Right lung (tissue), 5 donors: ENCODE data around the gene RAB4B. TPM values are rescaled to one million over a fixed set of nuclear protein-coding genes. Genes with fewer than 3 reads are reported as not detected.
"Not testable (repeated sequence)": the region's sequence is repeated elsewhere in the genome, so short reads cannot be mapped to it uniquely, and the experiment has no call there.

ENCODE experiments used
- DNase-seq, 2 donors: peaks; one replicate each; pipeline ENCODE4 v3.0.0-alpha.2; 2013
- polyA plus RNA-seq, 5 donors: library from polyadenylated mRNA; unstranded; fragments of 120-200 nt; gene quantifications; one replicate each; pipeline versions ENCODE4 v1.2.1 to v1.2.3, GENCODE V29; 2013; ENCODE audit warnings: inconsistent platforms in 1 of 5, low replicate concordance in 1 of 5; ENCODE audit not compliant: insufficient read length in 5 of 5, insufficient read depth in 1 of 5

RAB4B gene
- polyA plus RNA-seq, 5 donors, result 10.0 to 16.7 (median 11.5) TPM

DNA sequence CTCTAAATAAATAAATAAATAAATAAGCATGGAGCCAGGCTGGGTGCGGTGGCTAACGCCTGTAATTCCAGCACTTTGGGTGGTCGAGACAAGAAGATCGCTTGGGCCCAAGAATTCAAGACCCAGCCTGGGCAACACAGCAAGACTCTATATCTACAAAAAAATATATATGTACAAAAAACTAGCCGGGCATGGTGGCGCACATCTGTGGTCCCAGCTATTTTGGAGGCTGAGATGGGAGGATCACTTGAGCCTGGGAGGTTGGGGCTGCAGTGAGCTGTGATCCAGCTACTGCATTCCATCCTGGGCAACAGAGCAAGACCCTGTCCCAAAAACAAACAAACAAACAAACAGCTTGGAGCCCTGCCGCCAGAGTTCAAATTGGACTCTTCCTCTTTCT, 30.5 kb upstream of the RAB4B start:
- no peak for DNase-seq

DNA sequence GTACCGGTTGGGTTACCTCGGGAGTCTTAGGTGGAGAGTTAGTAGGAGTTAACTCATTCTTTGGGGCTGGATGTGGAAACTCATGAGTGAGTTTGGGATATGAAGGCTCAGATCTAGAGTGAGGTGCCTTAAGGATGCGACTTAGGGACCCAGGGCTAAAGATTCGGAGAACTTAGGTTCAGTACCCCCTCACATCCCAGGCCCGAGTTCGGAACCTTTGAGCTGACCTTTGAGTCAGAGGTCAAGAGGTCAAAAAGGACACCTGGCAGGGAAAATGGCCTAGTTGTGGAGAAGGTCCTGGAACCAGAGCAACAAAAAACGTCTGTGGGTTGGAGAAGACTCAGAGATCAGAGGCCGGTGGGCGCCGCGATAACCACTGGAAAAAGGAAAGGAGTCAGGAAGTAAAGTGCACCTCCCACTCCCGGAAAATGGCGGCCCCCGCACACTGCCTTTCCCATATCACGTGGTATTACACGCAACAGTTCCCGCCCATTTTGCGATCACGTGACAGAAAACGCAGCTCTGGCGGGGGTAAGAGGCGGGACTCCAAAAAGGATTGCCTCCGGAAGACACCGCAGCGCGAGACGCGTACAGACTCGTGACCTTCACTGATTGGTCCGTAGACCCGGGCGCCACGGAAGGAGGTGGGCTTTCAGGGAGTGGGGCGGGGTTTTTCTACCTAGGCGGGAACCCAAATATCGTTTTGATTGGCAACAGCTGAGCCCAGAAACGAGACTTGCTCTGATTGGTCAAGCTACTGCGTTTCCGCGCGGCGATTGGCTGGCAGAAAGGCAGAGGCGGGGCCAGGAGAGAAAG, 27.8 kb upstream of the RAB4B start, which contains the start of gene ACTMAP:
Gene ACTMAP (minus strand): TSS at position 420 of the 816 bp plus-strand sequence. CDS start 674 bp downstream, outside the sequence.
- DNase-seq, result peak; percentile 100

DNA sequence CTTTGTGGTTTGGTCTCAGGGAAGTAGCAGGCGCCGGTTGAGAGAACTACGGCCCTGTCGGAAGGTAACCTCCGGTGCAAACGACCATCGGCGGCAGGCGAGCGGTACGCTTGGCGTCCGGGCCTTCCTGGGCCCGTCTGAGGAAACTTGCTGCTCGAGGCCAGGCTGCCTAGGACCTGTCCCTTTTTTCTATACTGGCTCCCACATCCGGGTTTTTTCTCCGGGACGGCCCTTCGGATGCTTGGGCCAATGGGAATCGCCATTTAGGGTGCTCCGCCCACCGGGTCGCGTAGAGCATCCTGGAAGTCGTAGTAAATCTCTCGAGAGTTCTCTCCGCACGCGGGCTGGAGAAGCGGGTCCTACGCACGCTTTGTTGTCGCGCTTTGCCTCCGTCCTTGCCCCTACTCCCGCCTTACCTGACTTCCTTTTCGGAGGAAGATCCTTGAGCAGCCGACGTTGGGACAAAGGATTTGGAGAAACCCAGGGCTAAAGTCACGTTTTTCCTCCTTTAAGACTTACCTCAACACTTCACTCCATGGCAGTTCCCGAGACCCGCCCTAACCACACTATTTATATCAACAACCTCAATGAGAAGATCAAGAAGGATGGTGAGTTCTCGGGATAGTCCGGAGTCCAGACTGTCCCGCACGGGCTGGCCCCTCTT, 27.0 kb upstream of the RAB4B start, which contains the start of gene SNRPA:
Gene SNRPA (plus strand): TSS at position 330 of the 664 bp plus-strand sequence. CDS start 206 bp downstream, at position 536.
- peak; percentile 99 for DNase-seq

DNA sequence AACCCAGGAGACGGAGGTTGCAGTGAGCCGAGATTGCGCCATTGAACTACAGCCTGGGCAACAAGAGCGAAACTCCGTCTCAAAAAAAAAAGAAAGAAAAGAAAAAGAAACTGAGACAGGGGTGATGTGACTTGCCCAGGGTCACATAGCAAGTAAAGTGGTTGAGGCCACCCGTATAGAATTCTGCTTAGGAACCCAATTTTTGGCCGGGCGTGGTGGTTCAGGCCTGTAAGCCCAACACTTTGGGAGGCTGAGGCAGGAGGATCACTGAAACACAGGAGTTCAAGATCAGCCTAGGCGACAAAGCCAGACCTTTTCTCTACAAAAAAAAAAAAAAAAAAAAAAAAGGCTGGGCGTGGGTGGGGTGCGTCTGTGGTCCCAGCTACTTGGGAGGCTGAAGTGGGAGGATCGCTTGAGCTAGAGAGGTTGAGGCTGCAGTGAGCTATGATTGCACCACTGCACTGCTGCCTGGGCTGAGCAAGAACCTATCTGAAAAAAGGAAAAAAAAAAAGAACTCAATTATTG, 25.7 kb upstream of the RAB4B start:
- DNase-seq, result no peak

DNA sequence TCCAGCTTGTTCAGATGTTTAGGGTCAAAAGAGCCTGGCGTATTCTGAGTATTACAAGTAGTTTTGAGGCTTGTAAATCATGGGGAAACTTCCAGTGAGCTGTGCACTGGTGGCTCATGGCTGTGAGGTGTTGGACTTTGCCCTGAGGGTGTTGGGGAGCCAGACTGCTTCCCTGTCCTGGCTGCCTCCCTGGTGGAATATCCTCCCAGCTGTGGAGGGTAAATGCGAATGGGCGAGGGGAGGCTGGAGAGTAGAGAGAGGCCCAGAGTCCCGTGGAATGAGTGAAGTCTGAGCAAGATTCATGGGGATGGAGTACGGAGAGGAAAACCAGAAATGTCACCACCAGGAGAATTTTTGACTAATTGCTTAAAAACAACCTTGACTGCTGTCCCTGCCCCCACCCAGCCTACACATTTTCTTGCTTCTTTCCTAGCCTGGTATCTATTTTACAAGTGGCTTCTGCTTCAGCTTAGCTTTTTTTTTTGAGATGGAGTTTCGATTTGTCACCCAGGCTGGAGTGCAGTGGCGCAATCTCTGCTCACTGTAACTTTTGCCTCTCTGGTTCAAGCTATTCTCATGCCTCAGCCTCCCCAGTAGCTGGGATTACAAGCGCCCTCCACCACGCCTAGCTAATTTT, 23.3 kb upstream of the RAB4B start:
- DNase-seq, result no peak

DNA sequence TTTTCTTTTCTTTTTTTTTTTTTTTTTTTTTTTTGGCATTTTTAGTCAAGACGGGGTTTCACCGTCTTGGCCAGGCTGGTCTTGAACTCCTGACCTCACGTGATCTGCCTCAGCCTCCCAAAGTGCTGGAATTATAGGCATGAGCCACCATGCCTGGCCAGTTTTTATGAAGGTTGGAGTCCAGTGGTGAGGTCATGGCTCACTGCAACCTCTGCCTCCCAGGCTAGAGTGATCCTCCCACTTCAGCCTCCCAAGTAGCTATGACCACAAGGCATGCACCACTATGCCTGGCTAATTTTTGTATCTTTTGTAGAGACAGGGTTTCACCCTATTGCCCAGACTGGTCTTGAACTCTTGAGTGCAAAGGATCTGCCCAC, 22.8 kb upstream of the RAB4B start:
- DNase-seq, result no peak

DNA sequence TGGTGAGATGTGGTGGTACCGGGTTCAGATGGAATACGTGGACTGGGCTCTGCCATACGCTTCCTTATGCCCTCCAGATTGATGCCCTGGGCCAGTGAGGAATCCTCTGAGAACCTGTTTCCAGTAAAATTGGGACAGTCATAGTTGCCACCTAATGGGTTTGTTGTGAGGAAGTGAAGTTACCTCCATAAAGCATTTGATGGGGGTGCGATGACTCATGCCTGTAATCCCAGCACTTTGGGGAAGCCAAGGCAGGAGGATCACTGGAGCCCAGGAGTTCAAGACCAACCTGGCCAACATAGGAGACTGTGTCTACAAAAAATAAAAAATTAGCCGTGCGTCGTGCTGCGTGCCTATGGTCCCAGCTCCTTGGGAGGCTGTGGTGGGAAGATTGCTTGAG, 22.3 kb upstream of the RAB4B start:
- no peak for DNase-seq

DNA sequence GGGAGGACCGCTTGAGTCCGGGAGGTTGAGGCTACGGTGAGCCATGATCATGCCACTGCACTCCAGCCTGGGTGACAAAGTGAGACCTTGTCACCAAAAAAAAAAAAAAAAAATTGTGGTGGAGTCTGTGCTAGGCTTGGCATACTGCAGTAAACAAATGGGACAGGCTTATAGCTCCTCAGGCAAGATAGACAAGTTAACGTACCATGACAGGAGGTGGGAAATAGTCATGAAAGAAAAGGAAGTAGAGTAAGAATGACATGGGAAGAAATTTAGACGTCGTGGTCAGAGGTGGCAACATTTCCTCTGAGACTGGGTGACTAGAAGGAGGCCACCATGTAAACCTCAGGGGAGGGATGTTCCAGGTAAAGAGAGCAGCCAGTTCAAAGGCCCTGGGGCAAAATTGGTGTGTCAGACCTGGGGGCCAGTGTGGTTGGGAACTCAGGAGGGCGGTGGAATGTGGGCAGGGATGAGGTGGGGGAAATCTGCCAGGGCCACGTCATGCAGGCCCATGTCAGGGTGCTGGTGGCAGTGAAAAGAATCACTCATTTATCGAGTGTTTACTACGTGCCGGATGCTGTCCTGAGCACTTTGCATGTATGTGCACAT, 21.4 kb upstream of the RAB4B start:
- no peak for DNase-seq

DNA sequence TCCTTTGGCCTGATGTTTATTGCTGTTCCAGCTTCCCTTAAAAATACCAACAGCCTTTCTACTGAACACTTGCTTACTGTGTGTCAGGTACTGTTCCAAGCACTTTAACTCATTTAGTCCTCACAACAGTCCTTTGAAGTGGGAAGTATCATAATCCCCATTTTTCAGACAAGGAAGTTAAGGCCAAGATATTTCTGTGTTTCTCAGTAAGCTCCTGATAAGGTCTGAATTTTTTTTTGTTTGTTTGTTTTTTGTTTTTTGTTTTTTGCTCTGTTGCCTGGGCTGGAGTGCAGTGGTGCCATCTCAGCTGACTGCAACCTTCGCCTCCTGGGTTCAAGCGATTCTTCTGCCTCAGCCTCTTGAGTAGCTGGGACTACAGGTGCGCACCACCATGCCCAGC, 19.6 kb upstream of the RAB4B start:
- no peak for DNase-seq

DNA sequence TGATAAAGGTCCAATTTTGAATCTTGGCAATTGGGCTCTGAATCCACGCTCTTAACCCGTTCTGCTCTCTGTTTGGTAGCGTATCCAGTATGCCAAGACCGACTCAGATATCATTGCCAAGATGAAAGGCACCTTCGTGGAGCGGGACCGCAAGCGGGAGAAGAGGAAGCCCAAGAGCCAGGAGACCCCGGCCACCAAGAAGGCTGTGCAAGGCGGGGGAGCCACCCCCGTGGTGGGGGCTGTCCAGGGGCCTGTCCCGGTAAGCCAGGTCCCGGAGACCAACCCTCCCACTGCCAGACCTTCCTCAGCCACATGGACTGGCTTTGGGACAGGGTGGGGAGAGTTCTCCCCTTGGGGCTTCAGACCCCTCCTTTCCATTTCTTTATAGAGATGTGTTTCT, 18.7 kb upstream of the RAB4B start:
- no peak for DNase-seq

DNA sequence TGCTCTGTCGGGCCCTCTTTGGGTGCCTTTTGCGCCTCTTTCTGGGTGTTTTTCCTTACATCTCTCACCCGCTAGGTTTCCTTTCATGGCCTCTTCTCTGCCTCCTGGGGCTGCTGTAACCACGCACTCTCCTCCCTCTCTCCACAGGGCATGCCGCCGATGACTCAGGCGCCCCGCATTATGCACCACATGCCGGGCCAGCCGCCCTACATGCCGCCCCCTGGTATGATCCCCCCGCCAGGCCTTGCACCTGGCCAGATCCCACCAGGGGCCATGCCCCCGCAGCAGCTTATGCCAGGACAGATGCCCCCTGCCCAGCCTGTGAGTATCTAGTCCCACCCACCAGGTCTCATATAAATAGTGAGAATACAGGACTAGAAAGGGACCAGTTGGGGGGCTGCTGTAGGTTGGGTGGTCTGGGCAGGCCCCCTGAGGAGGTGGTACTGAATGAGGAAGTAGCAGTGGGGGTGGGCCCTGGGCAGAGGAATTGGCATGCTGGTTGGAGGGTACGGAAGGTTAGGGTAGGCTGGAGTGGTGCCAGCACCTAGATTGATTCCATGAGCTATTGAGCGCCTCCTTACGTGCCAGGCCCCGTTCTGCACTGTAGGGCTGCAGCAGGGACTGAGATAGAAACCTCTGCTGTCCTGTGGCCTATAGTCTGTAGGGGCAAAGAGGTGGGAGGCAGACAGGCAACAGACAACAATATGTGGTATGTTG, 15.1 kb upstream of the RAB4B start:
- no peak for DNase-seq

DNA sequence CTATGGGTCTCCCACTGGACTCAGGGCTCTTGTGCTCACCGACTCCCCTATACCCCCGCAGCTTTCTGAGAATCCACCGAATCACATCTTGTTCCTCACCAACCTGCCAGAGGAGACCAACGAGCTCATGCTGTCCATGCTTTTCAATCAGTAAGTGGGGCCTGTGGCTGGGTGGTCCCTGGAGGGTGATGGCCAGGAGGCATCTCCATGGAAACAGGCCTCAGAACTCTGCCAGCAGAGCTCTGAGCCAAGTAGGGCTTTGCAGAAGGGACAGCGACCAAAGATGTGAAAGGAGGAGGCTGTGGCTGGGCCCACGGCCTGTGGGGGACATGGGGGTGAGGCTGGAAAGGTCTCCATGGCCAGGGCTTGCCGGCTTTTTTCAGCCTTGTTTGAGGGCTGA, 14.5 kb upstream of the RAB4B start:
- DNase-seq, result no peak

DNA sequence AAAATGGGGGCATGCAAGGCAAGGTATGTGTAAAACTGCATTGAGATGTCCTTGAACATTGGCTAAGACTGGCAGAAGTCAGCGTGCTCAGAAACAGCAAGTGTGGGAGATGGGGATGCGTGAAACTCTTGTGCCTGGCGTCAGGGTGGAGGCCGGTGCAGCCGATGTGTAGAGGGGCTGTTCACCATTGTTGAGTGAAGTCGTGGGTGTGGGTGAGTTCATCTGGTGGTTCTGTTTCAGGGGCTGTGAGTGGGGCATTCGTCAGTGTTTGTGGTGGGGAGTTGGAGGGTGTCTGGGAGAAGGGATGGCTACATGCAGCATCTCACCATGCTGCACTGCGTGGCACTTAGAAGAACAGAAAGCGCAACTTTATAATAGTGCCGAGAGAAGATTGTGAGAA, 14.1 kb upstream of the RAB4B start:
- no peak for DNase-seq

DNA sequence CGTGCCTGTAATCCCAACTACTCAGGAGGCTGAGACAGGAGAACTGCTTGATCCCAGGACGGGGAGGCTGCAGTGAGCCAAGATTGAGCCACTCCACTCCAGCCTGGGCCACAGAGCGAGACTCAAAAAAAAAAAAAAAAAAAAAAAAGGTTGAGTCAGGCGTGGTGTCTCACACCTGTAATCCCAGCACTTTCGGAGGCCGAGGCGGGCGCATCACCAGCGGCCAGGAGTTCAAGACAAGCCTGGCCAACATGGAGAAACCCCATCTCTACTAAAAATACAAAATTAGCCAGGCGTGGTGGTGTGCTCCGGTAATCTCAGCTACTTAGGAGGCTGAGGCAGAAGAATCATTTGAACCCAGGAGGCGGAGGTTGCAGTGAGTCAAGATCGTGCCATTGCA, 11.7 kb upstream of the RAB4B start:
- DNase-seq, result not testable (repeated sequence)

DNA sequence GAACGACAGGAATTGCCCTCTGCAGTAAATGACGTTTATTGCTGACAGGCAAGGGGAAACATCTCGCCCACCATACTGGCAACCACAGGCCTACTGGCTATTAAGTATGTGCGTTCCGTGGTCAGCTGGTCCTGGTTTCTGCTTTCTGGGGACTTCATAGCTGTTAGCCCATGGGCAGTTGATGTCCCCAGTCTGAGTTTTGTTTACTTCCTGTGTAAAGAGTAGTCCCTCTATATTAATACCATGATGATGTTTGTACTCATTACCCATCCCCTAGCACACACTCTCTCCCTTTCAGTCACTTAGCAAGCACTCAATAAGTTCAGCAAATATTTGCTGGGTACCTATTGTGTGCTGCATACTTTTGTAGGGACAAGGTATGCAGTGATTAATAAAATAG, 9.2 kb upstream of the RAB4B start:
- DNase-seq, result no peak

DNA sequence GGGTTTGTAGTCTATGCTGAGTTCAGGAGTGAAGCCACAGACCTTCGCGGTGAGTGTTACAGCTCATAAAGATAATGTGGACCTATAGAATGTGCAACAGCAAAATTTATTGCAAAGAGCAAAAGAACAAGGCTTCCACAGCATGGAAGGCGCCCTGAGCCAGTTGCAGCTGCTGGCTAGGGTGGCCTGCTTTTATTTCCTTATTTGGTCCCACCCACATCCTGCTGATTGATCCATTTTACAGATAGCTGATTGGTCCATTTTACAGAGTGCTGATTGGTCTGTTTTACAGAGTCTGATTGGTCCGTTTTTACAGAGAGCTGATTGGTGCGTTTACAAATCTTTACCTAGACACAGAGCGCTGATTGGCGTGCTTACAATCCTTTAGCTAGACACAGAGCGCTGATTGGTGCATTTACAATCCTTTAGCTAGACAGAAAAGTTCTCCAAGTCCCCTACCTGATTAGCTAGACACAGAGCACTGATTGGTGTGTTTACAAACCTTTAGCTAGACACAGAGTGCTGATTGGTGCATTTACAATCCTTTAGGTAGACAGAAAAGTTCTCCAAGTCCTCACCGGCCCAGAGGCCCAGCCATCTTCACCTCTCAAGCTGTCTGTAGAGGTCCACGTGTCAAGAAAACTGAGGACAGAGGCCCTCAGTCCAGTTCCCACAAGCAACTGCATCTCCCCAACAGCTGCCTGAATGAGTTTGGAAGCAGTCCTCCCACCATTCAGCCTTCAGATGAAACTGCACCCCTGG, 6.8 kb upstream of the RAB4B start:
- not testable (repeated sequence) for DNase-seq

DNA sequence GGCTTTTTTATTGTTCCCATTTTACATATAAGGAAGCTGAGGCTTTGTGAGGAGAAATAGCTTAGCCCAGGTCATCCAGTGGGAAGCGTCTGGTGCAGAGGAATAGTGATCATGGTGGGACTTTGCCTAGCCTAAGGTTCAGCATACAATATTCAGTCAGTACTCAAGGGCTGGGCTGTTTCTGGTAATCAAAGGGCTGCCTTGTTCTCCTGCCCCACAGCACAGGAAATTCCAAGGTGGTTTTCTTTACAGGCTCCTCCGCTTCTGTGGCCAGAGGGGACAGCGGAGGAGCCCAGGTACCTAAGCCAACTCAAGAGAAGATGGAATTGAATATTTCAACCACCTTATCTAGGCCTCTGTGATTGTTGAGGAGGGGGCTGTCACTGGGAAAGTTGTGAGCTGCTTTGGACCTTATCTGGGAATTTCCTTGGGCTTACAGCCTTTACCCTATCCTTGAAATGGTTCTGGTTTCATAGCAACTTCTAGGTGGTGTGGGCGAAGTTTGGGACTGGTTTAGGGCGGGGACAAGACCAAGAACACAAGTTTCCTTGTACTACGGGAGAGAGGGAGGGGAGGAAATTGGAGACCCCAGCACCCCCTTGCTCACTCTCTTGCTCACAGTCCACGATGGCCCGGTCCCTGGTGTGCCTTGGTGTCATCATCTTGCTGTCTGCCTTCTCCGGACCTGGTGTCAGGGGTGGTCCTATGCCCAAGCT, 3.0 kb upstream of the RAB4B start, which contains the start of gene MIA:
Gene MIA (plus strand): TSS at position 606 of the 716 bp plus-strand sequence. CDS start 22 bp downstream, at position 628.
- DNase-seq, result no peak

DNA sequence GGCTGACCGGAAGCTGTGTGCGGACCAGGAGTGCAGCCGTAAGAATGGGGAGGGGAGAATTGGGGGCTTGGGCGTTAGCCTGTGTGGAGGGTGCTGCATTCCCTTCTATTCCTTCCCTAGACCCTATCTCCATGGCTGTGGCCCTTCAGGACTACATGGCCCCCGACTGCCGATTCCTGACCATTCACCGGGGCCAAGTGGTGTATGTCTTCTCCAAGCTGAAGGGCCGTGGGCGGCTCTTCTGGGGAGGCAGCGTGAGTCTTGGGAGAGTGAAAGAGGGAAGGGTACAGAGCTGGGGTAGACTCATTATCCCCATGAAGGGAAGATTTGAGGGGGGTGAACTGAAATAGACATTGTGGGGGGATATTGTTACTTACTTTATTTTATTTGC, 2.4 kb upstream of the RAB4B start:
- no peak for DNase-seq

DNA sequence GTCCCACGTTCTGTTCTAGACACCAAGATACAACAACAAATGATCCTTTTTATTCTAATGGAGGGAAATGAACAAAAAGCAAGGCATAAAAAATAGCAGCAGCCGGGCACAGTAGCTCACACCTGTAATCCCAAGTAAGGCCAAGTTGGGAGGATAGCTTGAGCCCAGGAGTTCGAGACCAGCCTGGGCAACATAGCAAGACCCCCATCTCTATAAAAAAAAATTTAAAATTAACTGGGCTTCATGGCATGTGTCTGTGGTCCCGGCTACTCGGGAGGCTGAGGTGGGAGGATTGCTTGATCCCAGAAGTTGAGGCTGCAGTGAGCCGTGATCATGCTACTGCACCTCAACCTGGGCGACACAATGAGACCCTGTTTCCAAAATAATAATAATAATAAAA, 1.7 kb upstream of the RAB4B start:
- DNase-seq, result no peak
